K562 (cell line): Measurements from ENCODE around the gene PNRC2. TPM values are rescaled to one million over a fixed set of nuclear protein-coding genes. Genes with fewer than 3 reads are reported as not detected.

ENCODE experiments used
- CHD7 ChIP-seq: fragments of 200-600 bp; sonication (generic); IDR thresholded peaks from one replicate; pipeline ENCODE4 v1.6.1; 2012; ENCODE audit warnings: mild to moderate bottlenecking, low read depth, low read length, inconsistent platforms
- ILF3 ChIP-seq: fragments of 450-650 bp; IDR thresholded peaks from 2 replicates; pipeline ENCODE4 v1.6.1; 2018; ENCODE audit warnings: antibody characterized with exemption, mild to moderate bottlenecking, moderate library complexity, borderline replicate concordance
- NFRKB ChIP-seq: fragments of 450-650 bp; IDR thresholded peaks from 2 replicates; pipeline ENCODE4 v1.6.1; 2016; ENCODE audit warnings: low read depth
- polyA plus RNA-seq, 8 experiments: library from polyadenylated mRNA; depleted of rRNA in 4 of 8; stranded (reverse) in 5 of 8; unstranded in 3 of 8; fragments of >200 nt; fragmentation: Nextera tagmentation in 2 of 8; fragmentation: Illumina TruSeq in 1 of 8; extraction: Ambion mirVana in 2 of 8; extraction: Trizol in 1 of 8; gene quantifications; 2 replicates each; pipeline versions ENCODE4 v1.2.1 to v1.2.3, GENCODE V29; 2011 to 2014; ENCODE audit warnings: inconsistent platforms in 1 of 8, missing spikeins in 1 of 8
- total RNA-seq, 7 experiments: library from RNA; depleted of rRNA in 6 of 7; stranded (reverse); fragments of >200 nt in 6 of 7; fragmentation: Illumina TruSeq in 2 of 7; extraction: Trizol in 2 of 7; gene quantifications; 2 replicates each; pipeline versions ENCODE4 v1.2.1 to v1.2.3, GENCODE V29; 2011 to 2021; ENCODE audit warnings: low replicate concordance in 1 of 7
- TF ChIP-seq, protein P1 (sequence below): fragments of 450-650 bp; IDR thresholded peaks from 2 replicates; pipeline ENCODE4 v1.6.1; 2016; ENCODE audit warnings: mild to moderate bottlenecking, moderate library complexity

The PNRC2 gene
- total and polyA plus RNA-seq, 9 of the 15 experiments (the other 6 are each of a cell fraction or from before 2014, with no cell fraction given) = 127 to 303 (median 203) TPM

GRCh38 chr1:23980728-23981070, 21.1 kb downstream of the PNRC2 start (continued):
- TF ChIP-seq, protein P1, sequence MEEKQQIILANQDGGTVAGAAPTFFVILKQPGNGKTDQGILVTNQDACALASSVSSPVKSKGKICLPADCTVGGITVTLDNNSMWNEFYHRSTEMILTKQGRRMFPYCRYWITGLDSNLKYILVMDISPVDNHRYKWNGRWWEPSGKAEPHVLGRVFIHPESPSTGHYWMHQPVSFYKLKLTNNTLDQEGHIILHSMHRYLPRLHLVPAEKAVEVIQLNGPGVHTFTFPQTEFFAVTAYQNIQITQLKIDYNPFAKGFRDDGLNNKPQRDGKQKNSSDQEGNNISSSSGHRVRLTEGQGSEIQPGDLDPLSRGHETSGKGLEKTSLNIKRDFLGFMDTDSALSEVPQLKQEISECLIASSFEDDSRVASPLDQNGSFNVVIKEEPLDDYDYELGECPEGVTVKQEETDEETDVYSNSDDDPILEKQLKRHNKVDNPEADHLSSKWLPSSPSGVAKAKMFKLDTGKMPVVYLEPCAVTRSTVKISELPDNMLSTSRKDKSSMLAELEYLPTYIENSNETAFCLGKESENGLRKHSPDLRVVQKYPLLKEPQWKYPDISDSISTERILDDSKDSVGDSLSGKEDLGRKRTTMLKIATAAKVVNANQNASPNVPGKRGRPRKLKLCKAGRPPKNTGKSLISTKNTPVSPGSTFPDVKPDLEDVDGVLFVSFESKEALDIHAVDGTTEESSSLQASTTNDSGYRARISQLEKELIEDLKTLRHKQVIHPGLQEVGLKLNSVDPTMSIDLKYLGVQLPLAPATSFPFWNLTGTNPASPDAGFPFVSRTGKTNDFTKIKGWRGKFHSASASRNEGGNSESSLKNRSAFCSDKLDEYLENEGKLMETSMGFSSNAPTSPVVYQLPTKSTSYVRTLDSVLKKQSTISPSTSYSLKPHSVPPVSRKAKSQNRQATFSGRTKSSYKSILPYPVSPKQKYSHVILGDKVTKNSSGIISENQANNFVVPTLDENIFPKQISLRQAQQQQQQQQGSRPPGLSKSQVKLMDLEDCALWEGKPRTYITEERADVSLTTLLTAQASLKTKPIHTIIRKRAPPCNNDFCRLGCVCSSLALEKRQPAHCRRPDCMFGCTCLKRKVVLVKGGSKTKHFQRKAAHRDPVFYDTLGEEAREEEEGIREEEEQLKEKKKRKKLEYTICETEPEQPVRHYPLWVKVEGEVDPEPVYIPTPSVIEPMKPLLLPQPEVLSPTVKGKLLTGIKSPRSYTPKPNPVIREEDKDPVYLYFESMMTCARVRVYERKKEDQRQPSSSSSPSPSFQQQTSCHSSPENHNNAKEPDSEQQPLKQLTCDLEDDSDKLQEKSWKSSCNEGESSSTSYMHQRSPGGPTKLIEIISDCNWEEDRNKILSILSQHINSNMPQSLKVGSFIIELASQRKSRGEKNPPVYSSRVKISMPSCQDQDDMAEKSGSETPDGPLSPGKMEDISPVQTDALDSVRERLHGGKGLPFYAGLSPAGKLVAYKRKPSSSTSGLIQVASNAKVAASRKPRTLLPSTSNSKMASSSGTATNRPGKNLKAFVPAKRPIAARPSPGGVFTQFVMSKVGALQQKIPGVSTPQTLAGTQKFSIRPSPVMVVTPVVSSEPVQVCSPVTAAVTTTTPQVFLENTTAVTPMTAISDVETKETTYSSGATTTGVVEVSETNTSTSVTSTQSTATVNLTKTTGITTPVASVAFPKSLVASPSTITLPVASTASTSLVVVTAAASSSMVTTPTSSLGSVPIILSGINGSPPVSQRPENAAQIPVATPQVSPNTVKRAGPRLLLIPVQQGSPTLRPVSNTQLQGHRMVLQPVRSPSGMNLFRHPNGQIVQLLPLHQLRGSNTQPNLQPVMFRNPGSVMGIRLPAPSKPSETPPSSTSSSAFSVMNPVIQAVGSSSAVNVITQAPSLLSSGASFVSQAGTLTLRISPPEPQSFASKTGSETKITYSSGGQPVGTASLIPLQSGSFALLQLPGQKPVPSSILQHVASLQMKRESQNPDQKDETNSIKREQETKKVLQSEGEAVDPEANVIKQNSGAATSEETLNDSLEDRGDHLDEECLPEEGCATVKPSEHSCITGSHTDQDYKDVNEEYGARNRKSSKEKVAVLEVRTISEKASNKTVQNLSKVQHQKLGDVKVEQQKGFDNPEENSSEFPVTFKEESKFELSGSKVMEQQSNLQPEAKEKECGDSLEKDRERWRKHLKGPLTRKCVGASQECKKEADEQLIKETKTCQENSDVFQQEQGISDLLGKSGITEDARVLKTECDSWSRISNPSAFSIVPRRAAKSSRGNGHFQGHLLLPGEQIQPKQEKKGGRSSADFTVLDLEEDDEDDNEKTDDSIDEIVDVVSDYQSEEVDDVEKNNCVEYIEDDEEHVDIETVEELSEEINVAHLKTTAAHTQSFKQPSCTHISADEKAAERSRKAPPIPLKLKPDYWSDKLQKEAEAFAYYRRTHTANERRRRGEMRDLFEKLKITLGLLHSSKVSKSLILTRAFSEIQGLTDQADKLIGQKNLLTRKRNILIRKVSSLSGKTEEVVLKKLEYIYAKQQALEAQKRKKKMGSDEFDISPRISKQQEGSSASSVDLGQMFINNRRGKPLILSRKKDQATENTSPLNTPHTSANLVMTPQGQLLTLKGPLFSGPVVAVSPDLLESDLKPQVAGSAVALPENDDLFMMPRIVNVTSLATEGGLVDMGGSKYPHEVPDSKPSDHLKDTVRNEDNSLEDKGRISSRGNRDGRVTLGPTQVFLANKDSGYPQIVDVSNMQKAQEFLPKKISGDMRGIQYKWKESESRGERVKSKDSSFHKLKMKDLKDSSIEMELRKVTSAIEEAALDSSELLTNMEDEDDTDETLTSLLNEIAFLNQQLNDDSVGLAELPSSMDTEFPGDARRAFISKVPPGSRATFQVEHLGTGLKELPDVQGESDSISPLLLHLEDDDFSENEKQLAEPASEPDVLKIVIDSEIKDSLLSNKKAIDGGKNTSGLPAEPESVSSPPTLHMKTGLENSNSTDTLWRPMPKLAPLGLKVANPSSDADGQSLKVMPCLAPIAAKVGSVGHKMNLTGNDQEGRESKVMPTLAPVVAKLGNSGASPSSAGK = 0 out of 2 replicates have a peak, but pooled peaks have one; percentile 52
- TF ChIP-seq NFRKB (peak; percentile 57), CHD7 (no peak), ILF3 (no peak)
